ENCODE measurements around the gene ASCL4.
"Not testable (repeated sequence)": the region's sequence is repeated elsewhere in the genome, so short reads cannot be mapped to it uniquely, and the experiment has no call there.

The ASCL4 gene, protein sequence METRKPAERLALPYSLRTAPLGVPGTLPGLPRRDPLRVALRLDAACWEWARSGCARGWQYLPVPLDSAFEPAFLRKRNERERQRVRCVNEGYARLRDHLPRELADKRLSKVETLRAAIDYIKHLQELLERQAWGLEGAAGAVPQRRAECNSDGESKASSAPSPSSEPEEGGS

DNA sequence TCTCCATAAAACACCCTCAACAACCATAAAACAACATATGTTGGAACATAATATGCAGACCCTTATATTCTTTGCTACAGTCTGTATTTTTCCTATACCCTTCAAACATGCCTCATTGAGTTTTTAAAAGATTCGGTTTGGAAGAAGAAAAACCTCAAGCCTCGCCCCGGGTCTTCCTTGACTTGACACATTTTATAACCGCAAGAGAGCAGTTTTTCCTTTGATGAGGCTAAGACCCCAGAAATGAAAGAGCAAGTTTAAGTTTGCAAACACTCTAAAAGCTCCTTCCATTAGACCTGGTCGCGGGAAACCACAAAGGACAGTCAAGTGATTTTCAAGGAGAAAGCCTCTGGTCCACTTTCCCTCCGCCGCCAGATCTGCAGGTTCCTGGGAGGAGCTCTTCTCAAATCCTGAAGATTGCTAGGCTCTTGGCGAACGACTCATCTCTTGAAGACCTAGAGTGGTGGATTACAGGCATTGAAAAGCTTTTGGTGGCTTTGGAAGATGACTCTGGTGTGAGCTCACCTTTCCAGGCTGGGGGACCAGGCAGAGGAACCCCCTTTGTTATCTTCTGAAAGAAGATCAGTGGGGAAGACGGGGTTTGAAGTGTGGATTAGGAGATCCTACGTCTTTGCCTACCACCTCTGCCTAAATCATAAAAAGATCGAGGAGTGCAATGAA, at the start of gene ASCL4:
ASCL4 (plus strand) TSS at position 356 of the 681 bp plus-strand sequence. CDS start 515 bp downstream, outside the sequence.
- DNase-seq (ENCODE audit: low read depth) = no peak
- TF ChIP-seq, protein P1, sequence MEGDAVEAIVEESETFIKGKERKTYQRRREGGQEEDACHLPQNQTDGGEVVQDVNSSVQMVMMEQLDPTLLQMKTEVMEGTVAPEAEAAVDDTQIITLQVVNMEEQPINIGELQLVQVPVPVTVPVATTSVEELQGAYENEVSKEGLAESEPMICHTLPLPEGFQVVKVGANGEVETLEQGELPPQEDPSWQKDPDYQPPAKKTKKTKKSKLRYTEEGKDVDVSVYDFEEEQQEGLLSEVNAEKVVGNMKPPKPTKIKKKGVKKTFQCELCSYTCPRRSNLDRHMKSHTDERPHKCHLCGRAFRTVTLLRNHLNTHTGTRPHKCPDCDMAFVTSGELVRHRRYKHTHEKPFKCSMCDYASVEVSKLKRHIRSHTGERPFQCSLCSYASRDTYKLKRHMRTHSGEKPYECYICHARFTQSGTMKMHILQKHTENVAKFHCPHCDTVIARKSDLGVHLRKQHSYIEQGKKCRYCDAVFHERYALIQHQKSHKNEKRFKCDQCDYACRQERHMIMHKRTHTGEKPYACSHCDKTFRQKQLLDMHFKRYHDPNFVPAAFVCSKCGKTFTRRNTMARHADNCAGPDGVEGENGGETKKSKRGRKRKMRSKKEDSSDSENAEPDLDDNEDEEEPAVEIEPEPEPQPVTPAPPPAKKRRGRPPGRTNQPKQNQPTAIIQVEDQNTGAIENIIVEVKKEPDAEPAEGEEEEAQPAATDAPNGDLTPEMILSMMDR (IDR thresholded peaks at IDR 0.05; ENCODE audit: low read length, missing control alignments) = no peak
- H3K4me3 ChIP-seq (replicated peaks; ENCODE audit: low read depth, low read length) = no peak within 1 kb of the TSS

DNA sequence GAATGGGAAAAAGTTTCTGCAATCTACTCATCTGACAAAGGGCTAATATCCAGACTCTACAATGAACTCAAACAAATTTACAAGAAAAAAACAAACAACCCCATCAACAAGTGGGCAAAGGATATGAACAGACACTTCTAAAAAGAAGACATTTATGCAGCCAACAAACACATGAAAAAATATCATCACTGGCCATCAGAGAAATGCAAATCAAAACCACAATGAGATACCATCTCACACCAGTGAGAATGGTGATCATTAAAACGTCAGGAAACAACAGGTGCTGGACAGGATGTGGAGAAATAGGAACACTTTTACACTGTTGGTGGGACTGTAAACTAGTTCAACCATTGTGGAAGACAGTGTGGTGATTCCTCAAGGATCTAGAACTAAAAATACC, 47.2 kb upstream of the ASCL4 start:
- not testable (repeated sequence) for H3K4me3 ChIP-seq (replicated peaks; ENCODE audit: low read depth, low read length); DNase-seq (ENCODE audit: low read depth)

DNA sequence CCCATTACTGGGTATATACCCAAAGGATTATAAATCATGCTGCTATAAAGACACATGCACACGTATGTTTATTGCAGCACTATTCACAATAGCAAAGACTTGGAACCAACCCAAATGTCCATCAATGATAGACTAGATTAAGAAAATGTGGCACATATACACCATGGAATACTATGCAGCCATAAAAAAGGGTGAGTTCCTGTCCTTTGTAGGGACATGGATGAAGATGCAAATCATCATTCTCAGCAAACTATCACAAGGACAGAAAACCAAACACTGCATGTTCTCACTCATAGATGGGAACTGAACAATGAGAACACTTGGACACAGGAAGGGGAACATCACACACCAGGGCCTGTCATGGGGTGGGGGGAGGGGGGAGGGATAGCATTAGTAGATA, 46.8 kb upstream of the ASCL4 start:
- H3K4me3 ChIP-seq (replicated peaks; ENCODE audit: low read depth, low read length); DNase-seq (ENCODE audit: low read depth): not testable (repeated sequence)

DNA sequence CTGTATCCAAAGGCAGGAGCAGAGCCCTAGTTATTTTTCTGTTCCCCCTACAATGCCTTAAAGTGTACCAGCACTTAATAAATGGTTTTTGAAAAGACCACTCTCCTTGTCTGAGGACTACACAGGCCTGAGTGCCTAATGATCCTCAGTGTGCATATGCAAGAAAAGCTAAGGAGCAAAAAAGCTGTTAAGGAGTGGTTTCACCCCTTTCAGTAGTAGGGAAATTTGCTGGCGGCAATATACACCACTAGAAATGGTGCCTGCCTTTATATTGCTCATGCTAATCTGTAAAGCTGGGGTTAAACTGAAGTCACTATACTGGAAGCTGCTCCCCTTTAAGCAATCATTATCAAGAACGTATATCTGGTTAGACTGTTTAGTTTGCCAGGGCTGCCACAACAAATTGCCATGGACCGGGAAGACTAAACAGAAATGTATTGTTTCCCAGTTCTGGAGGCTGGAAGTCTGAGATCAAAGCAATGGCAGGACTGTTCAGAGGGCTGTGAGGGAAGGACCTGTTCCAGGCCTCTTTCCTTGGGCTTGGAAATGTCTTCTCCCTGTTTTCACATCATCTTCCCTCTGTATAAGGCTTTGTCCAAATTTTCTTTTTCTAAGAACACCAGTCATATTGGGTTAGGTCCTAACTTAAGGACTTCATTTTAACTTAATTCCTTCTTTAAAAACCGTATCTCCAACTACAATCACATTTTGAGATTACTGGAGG, 43.7 kb upstream of the ASCL4 start:
- no peak for DNase-seq (ENCODE audit: low read depth)
- TF ChIP-seq, protein P1 (IDR thresholded peaks at IDR 0.05; ENCODE audit: low read length, missing control alignments) = no peak
- no peak overlapping the region for H3K4me3 ChIP-seq (replicated peaks; ENCODE audit: low read depth, low read length)

DNA sequence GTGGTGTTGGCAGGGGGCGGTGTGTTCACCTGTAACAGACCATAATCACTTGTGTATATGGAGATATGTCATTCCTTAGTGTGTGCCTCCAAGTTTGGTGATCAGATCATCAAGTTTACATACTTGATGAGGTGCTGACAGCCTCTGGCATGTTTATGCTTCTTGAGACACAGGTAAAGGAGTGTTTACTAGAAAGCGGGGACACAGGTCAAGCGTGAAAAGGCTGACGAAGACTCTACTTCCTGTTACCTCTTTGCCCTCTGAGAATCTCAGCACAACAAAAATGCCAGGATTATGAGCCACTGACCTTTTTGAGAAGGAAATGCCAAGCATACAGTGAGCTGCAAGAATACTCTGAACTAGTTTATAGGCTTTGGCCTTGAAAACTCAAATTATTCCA, 43.1 kb upstream of the ASCL4 start:
- no peak overlapping the region for H3K4me3 ChIP-seq (replicated peaks; ENCODE audit: low read depth, low read length)
- no peak for DNase-seq (ENCODE audit: low read depth)
- TF ChIP-seq, protein P1 (IDR thresholded peaks at IDR 0.05; ENCODE audit: low read length, missing control alignments) = no peak

DNA sequence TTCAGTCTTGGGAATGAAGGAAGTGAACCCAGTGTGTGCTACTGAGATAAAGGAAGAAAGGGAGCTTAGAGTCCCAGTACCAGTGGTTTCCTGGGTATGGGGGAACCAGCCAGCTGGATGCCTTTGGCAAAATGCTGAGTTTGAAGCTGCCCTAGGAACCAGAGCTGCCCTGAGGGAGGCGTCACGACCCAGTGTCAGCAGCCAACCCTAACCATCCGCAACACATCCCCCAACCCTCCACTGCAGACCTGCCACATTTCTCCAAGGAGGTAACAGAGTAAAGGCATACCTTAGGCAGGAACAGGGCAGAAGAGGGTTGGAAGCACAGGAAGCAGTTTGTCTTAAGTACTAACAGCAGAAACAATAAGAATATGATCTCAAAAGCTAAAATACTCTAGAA, 42.1 kb upstream of the ASCL4 start:
- no peak for DNase-seq (ENCODE audit: low read depth)
- no peak overlapping the region for H3K4me3 ChIP-seq (replicated peaks; ENCODE audit: low read depth, low read length)
- TF ChIP-seq, protein P1 (IDR thresholded peaks at IDR 0.05; ENCODE audit: low read length, missing control alignments) = no peak

DNA sequence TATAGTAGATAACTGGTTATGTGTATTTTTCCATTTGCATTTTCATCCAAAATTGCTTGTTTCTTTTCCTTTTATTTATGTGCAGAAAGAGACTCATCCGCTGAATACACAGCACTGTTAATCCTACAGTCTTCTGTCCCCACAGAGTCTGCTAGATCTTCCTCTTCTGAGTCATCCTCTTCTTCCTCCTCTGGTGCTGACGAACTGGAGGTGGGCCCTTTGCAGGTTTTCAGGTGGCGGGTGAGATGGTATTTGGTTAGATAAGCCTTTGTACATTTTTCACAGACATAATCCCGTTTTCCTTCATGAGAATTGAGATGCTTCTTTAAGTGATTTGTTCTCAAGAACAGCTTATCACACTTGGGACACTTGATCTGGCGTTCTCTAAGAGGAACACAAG, 40.4 kb upstream of the ASCL4 start:
- no peak for DNase-seq (ENCODE audit: low read depth)
- TF ChIP-seq, protein P1 (IDR thresholded peaks at IDR 0.05; ENCODE audit: low read length, missing control alignments) = no peak

More for the DNA sequence above, 40.4 kb upstream of the ASCL4 start:
- no peak overlapping the region for H3K4me3 ChIP-seq (replicated peaks; ENCODE audit: low read depth, low read length)
